Measurements from ENCODE around the gene TEX2. TPM values are rescaled to one million over a fixed set of nuclear protein-coding genes. Genes with fewer than 3 reads are reported as not detected.
"Not testable (repeated sequence)": the region's sequence is repeated elsewhere in the genome, so short reads cannot be mapped to it uniquely, and the experiment has no call there.

TEX2 gene
- total RNA-seq, 1 experiment from 2014 or later, result 27.9 TPM

DNA sequence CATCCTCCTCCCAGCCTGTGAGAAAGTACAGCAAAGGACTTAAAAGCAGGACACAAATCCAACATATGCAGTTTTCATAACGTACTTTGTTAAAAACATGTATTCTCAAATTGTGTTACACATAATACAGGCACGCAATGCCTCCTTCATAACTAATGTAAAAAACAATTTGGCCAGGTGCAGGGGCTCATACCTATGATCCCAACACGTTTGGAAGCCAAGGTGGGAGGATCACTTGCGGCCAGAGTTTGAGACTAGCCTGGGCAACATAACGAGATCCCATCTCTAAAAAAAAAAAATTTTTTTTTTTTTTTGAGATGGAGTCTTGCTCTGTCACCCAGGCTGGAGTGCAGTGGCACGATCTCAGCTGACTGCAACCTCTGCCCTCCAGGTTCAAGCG lies 20.4 kb downstream of the TEX2 start:
- TF ChIP-seq, protein P1, sequence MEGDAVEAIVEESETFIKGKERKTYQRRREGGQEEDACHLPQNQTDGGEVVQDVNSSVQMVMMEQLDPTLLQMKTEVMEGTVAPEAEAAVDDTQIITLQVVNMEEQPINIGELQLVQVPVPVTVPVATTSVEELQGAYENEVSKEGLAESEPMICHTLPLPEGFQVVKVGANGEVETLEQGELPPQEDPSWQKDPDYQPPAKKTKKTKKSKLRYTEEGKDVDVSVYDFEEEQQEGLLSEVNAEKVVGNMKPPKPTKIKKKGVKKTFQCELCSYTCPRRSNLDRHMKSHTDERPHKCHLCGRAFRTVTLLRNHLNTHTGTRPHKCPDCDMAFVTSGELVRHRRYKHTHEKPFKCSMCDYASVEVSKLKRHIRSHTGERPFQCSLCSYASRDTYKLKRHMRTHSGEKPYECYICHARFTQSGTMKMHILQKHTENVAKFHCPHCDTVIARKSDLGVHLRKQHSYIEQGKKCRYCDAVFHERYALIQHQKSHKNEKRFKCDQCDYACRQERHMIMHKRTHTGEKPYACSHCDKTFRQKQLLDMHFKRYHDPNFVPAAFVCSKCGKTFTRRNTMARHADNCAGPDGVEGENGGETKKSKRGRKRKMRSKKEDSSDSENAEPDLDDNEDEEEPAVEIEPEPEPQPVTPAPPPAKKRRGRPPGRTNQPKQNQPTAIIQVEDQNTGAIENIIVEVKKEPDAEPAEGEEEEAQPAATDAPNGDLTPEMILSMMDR (conservative IDR thresholded peaks at IDR 0.05), result no peak
- no peak for TF ChIP-seq EZH2 (IDR thresholded peaks at IDR 0.05; ENCODE audit: low read depth)
- H3K27ac ChIP-seq, result no peak overlapping the region
- no peaks in the 10 kb centered on the region; the same call in 1 of the 2 replicates for H4K20me1 ChIP-seq (ENCODE audit: insufficient read depth)
- H3K9me3 ChIP-seq (ENCODE audit: insufficient read depth, low read depth), result no peaks in the 10 kb centered on the region
- intact Hi-C loops (cut with micrococcal nuclease; ENCODE audit: unreplicated experiment), result no loop called here
- H3K4me2 ChIP-seq, result no peak overlapping the region
- no peak overlapping the region for H2AFZ ChIP-seq
- POLR2A ChIA-PET (ENCODE audit: unreplicated experiment), result no interaction called here
- BruUV-seq (replicated peaks), result no TSS peak
- H3K79me2 ChIP-seq (ENCODE audit: low read depth), result 0 out of 2 replicates have a peak, but pooled peaks cover 7% of the 10 kb centered on the region
- H3K9me2 ChIP-seq (ENCODE audit: insufficient read depth), result no peaks in the 10 kb centered on the region
- no peaks in the 10 kb centered on the region for H3K27me3 ChIP-seq (ENCODE audit: insufficient read depth, low read depth)
- H3K4me1 ChIP-seq (replicated peaks; ENCODE audit: insufficient read depth), result 0 out of 2 replicates have a peak, but pooled peaks cover 5% of the 10 kb centered on the region
- DNase-seq, result no peak
- CTCF ChIA-PET, result no interaction called here
- no peak overlapping the region for H3K4me3 ChIP-seq
- no peaks in the 10 kb centered on the region for H3K36me3 ChIP-seq (ENCODE audit: low read depth)
- no peaks in the 10 kb centered on the region for H3F3A ChIP-seq (ENCODE audit: insufficient read depth, low read depth)

DNA sequence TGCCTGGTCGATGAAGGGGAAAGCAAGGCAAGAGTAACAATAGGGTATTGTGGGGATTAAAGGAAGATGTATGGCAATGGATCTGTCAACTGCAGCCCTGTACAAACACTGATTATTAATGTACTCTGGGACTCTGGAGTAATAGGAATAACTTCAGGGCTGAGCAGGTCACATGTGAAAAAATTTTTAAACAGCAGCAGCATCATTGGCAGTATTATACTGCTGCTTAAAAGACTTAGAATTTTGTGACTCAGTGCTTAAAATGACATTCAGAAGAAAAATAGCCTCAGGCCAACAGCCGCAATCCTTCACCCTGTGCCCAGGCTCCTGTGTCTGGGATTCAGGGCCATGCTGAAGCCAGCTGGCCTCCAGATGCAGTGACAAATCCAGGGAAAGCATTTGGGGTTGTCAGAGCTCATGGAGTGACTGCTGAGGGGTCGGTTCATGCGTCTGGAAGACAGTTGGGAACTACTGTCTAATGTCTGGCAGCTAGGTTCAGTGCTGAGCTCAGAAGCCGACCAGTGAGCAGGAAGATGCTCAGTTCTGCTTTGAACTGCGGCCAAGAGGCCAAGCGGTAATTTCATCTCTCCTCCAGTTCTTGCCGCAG lies 22.2 kb downstream of the TEX2 start:
- H3K9me3 ChIP-seq (ENCODE audit: insufficient read depth, low read depth), result no peaks in the 10 kb centered on the region
- no peaks in the 10 kb centered on the region for H3F3A ChIP-seq (ENCODE audit: insufficient read depth, low read depth)
- ChIA-PET POLR2A (ENCODE audit: unreplicated experiment) (interaction anchor here (0.7 kb wide), 1 partner anchor 179 kb away, joined by 3 read pairs; no protein-coding TSS in a partner anchor), CTCF (interaction anchor here (1.0 kb wide), 1 partner anchor 107 kb away, joined by 3 read pairs; no protein-coding TSS in a partner anchor)
- no TSS peak for BruUV-seq (replicated peaks)
- no peaks in the 10 kb centered on the region for H3K79me2 ChIP-seq (ENCODE audit: low read depth)
- TF ChIP-seq, protein P1 (conservative IDR thresholded peaks at IDR 0.05), result no peak
- TF ChIP-seq EZH2 (IDR thresholded peaks at IDR 0.05; ENCODE audit: low read depth), result no peak
- no peaks in the 10 kb centered on the region for H3K36me3 ChIP-seq (ENCODE audit: low read depth)
- H3K4me2 ChIP-seq, result no peak overlapping the region
- H3K4me1 ChIP-seq (replicated peaks; ENCODE audit: insufficient read depth), result 0 out of 2 replicates have a peak, but pooled peaks cover 5% of the 10 kb centered on the region
- H2AFZ ChIP-seq, result no peak overlapping the region
- no peak overlapping the region for H3K27ac ChIP-seq
- no peak overlapping the region for H3K4me3 ChIP-seq
- no peaks in the 10 kb centered on the region for H3K9me2 ChIP-seq (ENCODE audit: insufficient read depth)
- no peaks in the 10 kb centered on the region; the same call in 1 of the 2 replicates for H4K20me1 ChIP-seq (ENCODE audit: insufficient read depth)
- no peak for DNase-seq
- intact Hi-C loops (cut with micrococcal nuclease; ENCODE audit: unreplicated experiment), result no loop called here
- no peaks in the 10 kb centered on the region for H3K27me3 ChIP-seq (ENCODE audit: insufficient read depth, low read depth)

DNA sequence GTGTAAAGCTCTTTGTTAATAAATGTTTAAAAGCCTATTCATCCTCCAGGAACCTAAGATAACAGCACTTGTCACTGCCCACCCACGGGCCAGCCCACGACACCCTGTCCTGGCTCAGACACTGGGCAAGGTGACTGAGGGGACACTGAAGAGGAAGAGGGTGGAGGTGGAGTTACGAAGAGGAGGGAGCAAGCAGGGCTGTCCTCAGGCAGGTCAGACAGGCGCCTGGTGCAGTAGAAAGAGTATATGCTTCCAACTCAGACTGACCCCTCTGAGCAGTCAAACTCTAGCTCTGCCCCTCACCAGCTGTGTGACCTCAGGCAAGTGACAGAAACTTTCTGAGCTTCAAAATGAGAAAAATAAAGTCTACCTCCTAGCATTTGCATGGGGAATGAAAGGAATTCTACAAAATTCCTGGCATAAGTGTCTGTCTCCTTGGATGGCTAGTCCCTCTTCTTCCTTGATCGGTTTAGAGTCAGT lies 22.8 kb downstream of the TEX2 start:
- CTCF ChIA-PET, result interaction anchor here (1.0 kb wide), 1 partner anchor 107 kb away, joined by 3 read pairs; no protein-coding TSS in a partner anchor
- Histone ChIP-seq H3K4me2 (no peak overlapping the region), H3K4me1 (replicated peaks; ENCODE audit: insufficient read depth) (0 out of 2 replicates have a peak, but pooled peaks cover 5% of the 10 kb centered on the region), H3K79me2 (ENCODE audit: low read depth) (no peaks in the 10 kb centered on the region), H3K27me3 (ENCODE audit: insufficient read depth, low read depth) (no peaks in the 10 kb centered on the region), H3K9me3 (ENCODE audit: insufficient read depth, low read depth) (no peaks in the 10 kb centered on the region), H4K20me1 (ENCODE audit: insufficient read depth) (no peaks in the 10 kb centered on the region; the same call in 1 of the 2 replicates), H3K4me3 (no peak overlapping the region), H2AFZ (no peak overlapping the region), H3K36me3 (ENCODE audit: low read depth) (no peaks in the 10 kb centered on the region), H3K9me2 (ENCODE audit: insufficient read depth) (no peaks in the 10 kb centered on the region), H3F3A (ENCODE audit: insufficient read depth, low read depth) (no peaks in the 10 kb centered on the region), H3K27ac (no peak overlapping the region)
- DNase-seq, result no peak
- POLR2A ChIA-PET (ENCODE audit: unreplicated experiment), result interaction anchor here (0.7 kb wide), 1 partner anchor 180 kb away, joined by 3 read pairs; no protein-coding TSS in a partner anchor
- no TSS peak for BruUV-seq (replicated peaks)
- intact Hi-C loops (cut with micrococcal nuclease; ENCODE audit: unreplicated experiment), result no loop called here
- TF ChIP-seq, protein P1 (conservative IDR thresholded peaks at IDR 0.05), result no peak
- no peak for TF ChIP-seq EZH2 (IDR thresholded peaks at IDR 0.05; ENCODE audit: low read depth)

DNA sequence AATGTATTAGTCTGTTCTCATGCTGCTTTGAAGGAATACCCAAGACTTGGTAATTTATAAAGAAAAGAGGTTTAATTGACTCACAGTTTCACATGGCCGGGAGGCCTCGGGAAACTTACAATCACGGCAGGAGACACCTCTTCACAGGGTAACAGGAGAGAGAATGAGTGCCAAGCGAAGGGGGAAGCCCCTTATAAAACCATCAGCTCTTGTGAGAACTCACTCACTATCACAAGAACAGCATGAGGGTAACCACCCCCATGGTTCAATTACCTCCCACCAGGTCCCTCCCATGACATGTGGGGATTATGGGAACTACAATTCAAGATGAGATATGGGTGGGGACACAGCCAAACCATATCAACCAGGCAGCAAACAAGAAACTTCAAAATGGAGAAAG lies 24.6 kb downstream of the TEX2 start:
- H3K27ac ChIP-seq; H3K27me3 ChIP-seq (ENCODE audit: insufficient read depth, low read depth); BruUV-seq (replicated peaks); H3K4me3 ChIP-seq; H3K36me3 ChIP-seq (ENCODE audit: low read depth); H2AFZ ChIP-seq; H3K9me3 ChIP-seq (ENCODE audit: insufficient read depth, low read depth); H3K4me1 ChIP-seq (replicated peaks; ENCODE audit: insufficient read depth); H3K79me2 ChIP-seq (ENCODE audit: low read depth); intact Hi-C loops (cut with micrococcal nuclease; ENCODE audit: unreplicated experiment); H4K20me1 ChIP-seq (ENCODE audit: insufficient read depth); H3K4me2 ChIP-seq; H3K9me2 ChIP-seq (ENCODE audit: insufficient read depth); POLR2A ChIA-PET (ENCODE audit: unreplicated experiment); DNase-seq; CTCF ChIA-PET; H3F3A ChIP-seq (ENCODE audit: insufficient read depth, low read depth): not testable (repeated sequence)

Data from PC-9 (cell line).